Measurements from ENCODE around the gene SLC23A2. TPM values are rescaled to one million over a fixed set of nuclear protein-coding genes. Genes with fewer than 3 reads are reported as not detected.

The SLC23A2 gene
- polyA plus RNA-seq, 10 donors, result 8.0 to 13.5 (median 10.3) TPM

- no peak for DNase-seq
Observed at GRCh38 chr20:4905613-4906012, 95.7 kb downstream of the SLC23A2 start.

GRCh38 chr20:4905195-4905594 is 96.1 kb downstream of the SLC23A2 start:
- DNase-seq, result no peak

DNA sequence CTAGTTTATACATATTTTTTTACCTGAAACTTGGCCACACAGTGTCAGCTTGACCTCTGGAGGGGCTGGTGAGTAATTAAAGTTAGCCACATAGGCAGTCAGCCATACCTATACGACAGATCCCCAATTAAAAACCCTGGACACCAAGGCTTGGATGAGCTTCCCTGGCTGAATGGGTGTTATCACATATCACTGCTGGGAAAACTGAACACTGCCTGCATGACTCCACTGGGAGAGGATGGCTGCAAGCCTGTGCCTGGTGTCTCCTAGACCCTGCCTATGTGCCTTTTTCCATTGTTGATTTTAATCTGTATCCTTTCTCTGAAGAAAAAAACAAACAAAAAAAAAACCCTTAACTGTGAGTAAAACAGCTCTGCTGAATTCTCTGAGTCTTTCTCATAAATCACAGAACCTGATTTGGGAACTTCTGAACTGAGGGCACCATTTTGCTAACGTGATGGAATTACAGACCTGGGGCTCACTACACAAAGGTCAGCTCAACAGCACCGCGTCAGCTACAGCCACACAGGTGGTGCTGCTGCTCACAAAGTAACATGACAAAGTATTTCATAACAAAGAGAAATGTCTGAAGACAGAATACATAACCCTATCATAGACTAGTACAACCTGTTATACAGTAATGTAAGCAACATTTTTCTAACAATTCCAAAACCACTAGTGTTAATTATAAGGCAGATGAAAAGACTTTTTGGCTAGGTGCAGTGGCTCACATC is 97.0 kb downstream of the SLC23A2 start:
- no peak for DNase-seq

GRCh38 chr20:4902788-4903187 is 98.5 kb downstream of the SLC23A2 start:
- DNase-seq, result no peak

- DNase-seq, result no peak
Observed at GRCh38 chr20:4901031-4901818, 100.1 kb downstream of the SLC23A2 start.

- DNase-seq, result peak; percentile 6 to 55 (median 17)
Observed at GRCh38 chr20:4898282-4899244, 102.7 kb downstream of the SLC23A2 start.

GRCh38 chr20:4897600-4897999 is 103.7 kb downstream of the SLC23A2 start:
- DNase-seq, result no peak

DNA sequence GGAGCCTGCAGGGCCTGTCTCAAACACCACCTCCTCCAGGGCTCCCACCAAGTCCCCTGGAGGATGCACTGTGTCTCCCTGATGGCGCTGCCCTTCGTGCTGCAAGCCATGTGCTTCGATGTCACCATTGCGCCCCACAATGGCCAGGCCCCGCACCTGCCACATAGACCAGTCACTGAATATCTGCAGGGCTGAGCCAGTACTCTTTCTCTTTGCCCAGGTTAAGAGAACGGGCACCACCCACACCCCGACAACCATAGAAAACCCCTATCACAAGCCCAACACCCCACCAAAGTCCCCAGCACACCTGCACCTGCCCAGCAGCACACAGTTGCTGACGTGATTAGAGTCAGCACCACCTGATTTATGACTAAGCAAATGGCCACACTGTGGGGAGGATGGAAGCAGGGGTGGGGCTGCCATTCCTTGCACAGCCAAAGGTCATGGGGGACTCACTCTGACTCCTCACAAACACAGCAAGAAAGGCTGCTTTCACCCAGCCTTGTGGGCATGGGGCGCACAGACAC is 104.3 kb downstream of the SLC23A2 start:
- no peak for DNase-seq

GRCh38 chr20:4896119-4896702 is 105.1 kb downstream of the SLC23A2 start:
- DNase-seq, result no peak

- DNase-seq, result no peak
Observed at GRCh38 chr20:4894981-4895381, 106.3 kb downstream of the SLC23A2 start.

DNA sequence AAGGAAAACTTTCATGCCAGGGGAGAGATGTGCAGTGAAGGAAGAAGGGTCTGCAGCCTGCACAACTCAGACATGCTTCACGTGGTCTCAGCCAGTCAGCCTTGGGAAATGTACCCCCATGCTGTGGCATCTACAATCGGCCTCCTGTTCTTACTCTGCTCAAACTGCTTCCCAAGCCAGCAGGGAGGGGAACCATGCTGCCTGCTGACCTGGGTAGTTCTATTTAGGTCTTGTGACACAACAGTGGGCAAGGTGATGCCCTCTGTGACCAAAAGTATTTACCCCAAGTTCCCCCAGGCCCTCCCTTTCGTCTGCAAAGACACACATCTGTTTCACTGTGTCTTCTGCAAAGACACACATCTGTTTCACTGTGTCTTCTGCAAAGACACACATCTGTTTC is 106.9 kb downstream of the SLC23A2 start:
- no peak for DNase-seq

- no peak for DNase-seq
Observed at GRCh38 chr20:4893709-4894108, 107.6 kb downstream of the SLC23A2 start.

- no peak for DNase-seq
Observed at GRCh38 chr20:4891997-4892396, 109.3 kb downstream of the SLC23A2 start.

DNA sequence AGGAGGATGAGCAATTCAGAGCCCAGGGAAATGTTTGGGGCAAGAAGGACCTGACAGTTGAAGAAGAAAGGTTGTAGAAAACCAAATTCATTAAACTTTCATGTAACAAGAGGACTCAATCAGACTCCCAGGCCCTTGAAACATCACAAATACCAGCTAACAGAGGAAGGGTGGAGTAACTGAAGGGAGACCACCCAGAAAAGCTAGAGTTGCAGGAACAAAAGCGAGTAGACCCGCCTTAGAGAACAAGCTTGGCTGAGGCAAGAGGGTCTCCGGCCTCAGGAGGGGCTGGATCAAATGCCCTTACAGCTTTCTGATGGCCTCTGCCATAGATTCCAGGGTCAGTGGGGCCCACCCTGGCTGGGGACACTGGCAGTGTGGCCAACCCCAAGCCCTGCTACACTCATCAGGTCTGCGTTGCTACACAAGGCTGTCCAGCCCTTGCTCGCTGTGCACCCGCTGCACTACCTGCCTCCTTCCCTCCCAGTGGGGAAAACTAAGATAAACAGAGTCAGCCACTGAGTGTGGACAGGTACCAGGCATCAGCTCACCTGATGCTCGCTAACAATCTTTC is 110.0 kb downstream of the SLC23A2 start:
- no peak for DNase-seq

- no peak for DNase-seq
Observed at GRCh38 chr20:4889446-4889845, 111.9 kb downstream of the SLC23A2 start.

DNA sequence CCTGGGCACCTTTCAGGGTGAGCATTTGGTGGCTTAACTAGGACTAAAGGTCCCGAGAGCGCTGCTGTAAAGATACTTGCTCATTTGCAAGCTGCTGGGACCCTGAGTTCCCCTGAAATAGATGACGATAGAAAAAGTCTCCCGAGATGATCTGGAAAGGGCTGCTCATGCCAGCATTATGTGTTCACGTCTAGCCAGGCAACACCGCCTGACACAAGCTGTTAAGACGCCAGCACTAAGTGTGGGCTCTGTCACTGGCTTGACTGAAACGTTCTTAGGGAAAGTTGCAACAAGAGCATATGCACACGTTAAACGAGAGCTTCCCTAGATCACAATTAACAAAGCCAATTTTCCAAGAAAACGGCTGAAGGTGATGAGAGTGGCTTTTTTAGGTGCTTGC is 113.7 kb downstream of the SLC23A2 start:
- DNase-seq, result no peak

DNA sequence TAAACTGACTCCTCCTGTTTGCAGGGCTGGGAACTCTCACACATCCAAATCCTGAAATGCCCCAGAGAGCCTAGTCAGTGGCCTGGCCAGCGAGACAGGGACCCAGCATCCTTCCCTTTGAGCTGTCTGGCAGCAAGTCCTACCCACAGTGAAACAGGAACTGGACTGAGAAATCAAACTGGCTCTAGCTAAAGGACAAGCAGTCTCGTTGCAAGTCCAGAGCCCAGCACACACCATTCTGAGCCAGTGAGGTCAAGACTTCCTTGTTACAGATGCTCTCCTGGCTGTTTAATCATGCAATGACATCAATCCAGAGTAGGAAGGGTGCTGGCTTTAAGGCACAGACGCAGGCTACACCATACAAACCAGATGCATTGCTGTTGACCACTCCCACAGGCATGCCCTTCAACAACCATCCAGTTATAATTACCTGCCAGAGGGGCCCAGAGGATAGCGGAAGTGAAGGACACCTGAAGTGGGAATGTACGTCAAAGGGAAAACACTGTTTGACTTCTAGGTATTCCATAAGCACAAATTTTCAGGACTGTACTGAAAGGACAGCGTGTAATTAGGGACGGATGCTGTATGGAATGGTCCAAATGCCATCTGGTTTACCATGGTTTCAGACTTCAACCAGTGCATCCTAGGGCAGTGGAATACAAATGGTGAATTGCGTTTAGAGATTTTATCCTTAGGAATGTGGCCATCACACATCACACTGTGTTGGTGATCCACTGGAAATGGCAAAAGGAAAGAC is 114.4 kb downstream of the SLC23A2 start:
- no peak for DNase-seq

DNA sequence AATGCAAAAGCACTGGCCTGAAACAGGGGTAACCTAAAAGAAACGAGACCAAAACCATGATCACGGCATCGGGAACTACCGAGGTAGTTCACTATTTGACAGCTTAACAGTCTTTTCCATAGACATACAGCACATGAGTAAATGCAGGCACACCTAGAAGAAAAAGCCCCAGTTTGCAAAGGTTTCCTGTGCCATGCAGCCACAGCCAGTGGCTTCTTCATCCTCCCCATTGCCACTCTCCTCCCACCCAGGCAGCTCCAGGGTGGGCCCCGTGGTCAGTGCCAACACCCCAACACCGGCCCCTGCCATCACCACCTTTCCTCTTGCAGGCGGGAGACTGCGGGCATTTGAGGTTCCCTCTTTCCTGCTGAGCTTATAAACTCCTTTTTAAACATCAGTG is 115.4 kb downstream of the SLC23A2 start:
- DNase-seq, result no peak

GRCh38 chr20:4883546-4883945 is 117.8 kb downstream of the SLC23A2 start:
- DNase-seq, result no peak

GRCh38 chr20:4883051-4883450 is 118.3 kb downstream of the SLC23A2 start:
- DNase-seq, result no peak
